H1 (cell line): ENCODE results near the gene ZNF423. TPM values are rescaled to one million over a fixed set of nuclear protein-coding genes. Genes with fewer than 3 reads are reported as not detected.

Experiments used
- CTCF ChIA-PET: fragments of 300-600 bp; sonication (Branson Sonifier 250); formaldehyde crosslinking; loops from one replicate; lab custom pipeline; 2021; ENCODE audit not compliant: partially characterized antibody; lab: Charles Lee
- POLR2A ChIA-PET: fragments of 300-600 bp; sonication (Branson Sonifier 250); formaldehyde crosslinking; loops from one replicate; lab custom pipeline; 2021; ENCODE audit warnings: inconsistent platforms; ENCODE audit not compliant: partially characterized antibody; lab: Charles Lee
- DNase-seq, 2 experiments: peaks; one replicate each; pipeline versions ENCODE4 v3.0.0 to v3.0.0-alpha.2; 2010 to 2022; ENCODE audit warnings: low spot score in 2 of 2, low read depth in 1 of 2, mixed read lengths in 1 of 2
- FAIRE-seq: peaks from 2 replicates; lab custom pipeline; 2011; peaks lifted over from hg19 to GRCh38; lab: Jason Lieb, UNC
- H2AFZ ChIP-seq: 2 replicates; pipeline ENCODE4 v1.8.1; 2012; ENCODE audit warnings: low read length, inconsistent platforms
- H2AK5ac ChIP-seq: 2 replicates; pipeline ENCODE4 v1.6.1; 2013; ENCODE audit warnings: low read depth, low read length
- H2BK120ac ChIP-seq: replicated peaks from 2 replicates; pipeline ENCODE3; 2013; ENCODE audit warnings: low read depth, low read length, inconsistent platforms
- H2BK12ac ChIP-seq: 2 replicates; pipeline ENCODE4 v1.6.1; 2013; ENCODE audit warnings: low read depth, low read length
- H2BK15ac ChIP-seq: 2 replicates; pipeline ENCODE4 v1.6.1; 2013; ENCODE audit warnings: low read length
- H2BK20ac ChIP-seq: 2 replicates; pipeline ENCODE4 v1.6.1; 2013; ENCODE audit warnings: low read length
- H2BK5ac ChIP-seq: 2 replicates; pipeline ENCODE4 v1.6.1; 2013; ENCODE audit warnings: low read depth, low read length
- H3K14ac ChIP-seq: 2 replicates; pipeline ENCODE4 v1.6.1; 2013; ENCODE audit warnings: inconsistent platforms; ENCODE audit not compliant: insufficient read length
- H3K18ac ChIP-seq: 2 replicates; pipeline ENCODE4 v1.6.1; 2013; ENCODE audit warnings: low read length; ENCODE audit errors: extremely low read depth
- H3K23ac ChIP-seq: 2 replicates; pipeline ENCODE4 v1.6.1; 2013; ENCODE audit warnings: inconsistent platforms; ENCODE audit not compliant: insufficient read length
- H3K23me2 ChIP-seq: 2 replicates; pipeline ENCODE4 v1.6.1; 2013; ENCODE audit warnings: low read depth, low read length
- H3K27ac ChIP-seq: 2 replicates; pipeline ENCODE4 v1.6.1; 2011; ENCODE audit warnings: low read depth, low read length, inconsistent platforms
- H3K27me3 ChIP-seq, 4 experiments: replicated peaks in 1 of 4; 1 replicate in 1 of 4; 2 replicates in 3 of 4; pipeline versions ENCODE4 v1.6.1 to v1.8.1; 2011 to 2013; ENCODE audit warnings: low read length in 3 of 4, mild to moderate bottlenecking in 3 of 4, inconsistent platforms in 2 of 4, mixed read lengths in 2 of 4, moderate library complexity in 1 of 4; ENCODE audit not compliant: control insufficient read depth in 3 of 4, insufficient read depth in 3 of 4; ENCODE audit errors: extremely low read depth in 1 of 4
- H3K36me3 ChIP-seq, 4 experiments: 2 replicates each; pipeline versions ENCODE4 v1.6.1 to v1.8.1; 2011 to 2013; ENCODE audit warnings: mild to moderate bottlenecking in 4 of 4, low read length in 3 of 4, moderate library complexity in 2 of 4, control low read depth in 1 of 4, inconsistent platforms in 1 of 4; ENCODE audit not compliant: insufficient read depth in 4 of 4, control insufficient read depth in 2 of 4
- H3K4ac ChIP-seq: replicated peaks from 2 replicates; pipeline ENCODE3; 2013; ENCODE audit warnings: low read length, low read depth, mixed read lengths, inconsistent platforms; ENCODE audit not compliant: insufficient read length
- H3K4me1 ChIP-seq, 4 experiments: replicated peaks in 1 of 4; 1 replicate in 1 of 4; 2 replicates in 3 of 4; pipeline versions ENCODE4 v1.6.1 to v1.8.1; 2011 to 2013; ENCODE audit warnings: low read length in 3 of 4, inconsistent platforms in 2 of 4, mixed read lengths in 1 of 4; ENCODE audit not compliant: insufficient read depth in 4 of 4, control insufficient read depth in 3 of 4
- H3K4me2 ChIP-seq, 2 experiments: 2 replicates each; pipeline versions ENCODE4 v1.6.1 to v1.8.1; 2011 to 2013; ENCODE audit warnings: low read depth in 2 of 2, low read length in 2 of 2, control low read depth in 1 of 2, inconsistent platforms in 1 of 2, mild to moderate bottlenecking in 1 of 2; ENCODE audit not compliant: insufficient read depth in 1 of 2
- H3K4me3 ChIP-seq, 4 experiments: fragments of 200-600, 300-600 bp in 1 of 4; sonication (generic), shearing (Covaris generic), sonication (Bioruptor Twin) in 1 of 4; 2 replicates each; pipeline versions ENCODE4 v1.5.1 to v1.8.1; 2011 to 2016; ENCODE audit warnings: low read length in 4 of 4, low read depth in 3 of 4, control low read depth in 2 of 4, inconsistent platforms in 2 of 4, mild to moderate bottlenecking in 2 of 4, mixed read lengths in 1 of 4, moderate library complexity in 1 of 4; ENCODE audit not compliant: insufficient read depth in 2 of 4; ENCODE audit errors: extremely low read depth in 1 of 4
- H3K56ac ChIP-seq: replicated peaks from 2 replicates; pipeline ENCODE3; 2013; ENCODE audit warnings: low read depth, mild to moderate bottlenecking, mixed read lengths, low read length, inconsistent platforms; ENCODE audit not compliant: insufficient read length
- H3K79me1 ChIP-seq: 2 replicates; pipeline ENCODE4 v1.6.1; 2013; ENCODE audit warnings: low read depth, low read length, control low read depth
- H3K79me2 ChIP-seq, 2 experiments: 2 replicates each; pipeline versions ENCODE4 v1.6.1 to v1.8.1; 2012 to 2013; ENCODE audit warnings: low read length in 2 of 2, mild to moderate bottlenecking in 2 of 2, inconsistent platforms in 1 of 2; ENCODE audit not compliant: insufficient read depth in 2 of 2, control insufficient read depth in 1 of 2
- H3K9ac ChIP-seq, 4 experiments: replicated peaks in 1 of 4; 1 replicate in 1 of 4; 2 replicates in 3 of 4; pipeline versions ENCODE4 v1.6.1 to v1.8.1; 2011 to 2013; ENCODE audit warnings: low read depth in 3 of 4, low read length in 3 of 4, control low read depth in 2 of 4, mild to moderate bottlenecking in 2 of 4, moderate library complexity in 2 of 4, inconsistent platforms in 1 of 4; ENCODE audit errors: extremely low read depth in 1 of 4
- H3K9me3 ChIP-seq, 2 experiments: 2 replicates each; pipeline versions ENCODE4 v1.6.1 to v1.8.1; 2012 to 2013; ENCODE audit warnings: mild to moderate bottlenecking in 2 of 2, moderate library complexity in 2 of 2, control low read depth in 1 of 2, inconsistent platforms in 1 of 2, low read depth in 1 of 2, low read length in 1 of 2, mixed read lengths in 1 of 2; ENCODE audit not compliant: insufficient read depth in 2 of 2
- H4K20me1 ChIP-seq, 2 experiments: replicated peaks in 1 of 2; 2 replicates each; pipeline versions ENCODE3 to v1.8.1; 2011 to 2013; ENCODE audit warnings: inconsistent platforms in 2 of 2, low read length in 2 of 2, mild to moderate bottlenecking in 1 of 2; ENCODE audit not compliant: insufficient read depth in 2 of 2, control insufficient read depth in 1 of 2
- H4K5ac ChIP-seq: 2 replicates; pipeline ENCODE4 v1.6.1; 2013; ENCODE audit warnings: low read length, low read depth, mixed read lengths, inconsistent platforms; ENCODE audit not compliant: insufficient read length
- H4K8ac ChIP-seq: 2 replicates; pipeline ENCODE4 v1.8.0; 2013; ENCODE audit warnings: mild to moderate bottlenecking, moderate library complexity, low read length, inconsistent platforms; ENCODE audit not compliant: insufficient read depth; ENCODE audit errors: extremely low read depth
- H4K91ac ChIP-seq: replicated peaks from 2 replicates; pipeline ENCODE3; 2013; ENCODE audit warnings: low read length, mixed read lengths, inconsistent platforms; ENCODE audit not compliant: insufficient read length
- CBX5 ChIP-seq: fragments of 300-800, 300-1000 bp; sonication (generic); IDR thresholded peaks from 2 replicates; pipeline ENCODE4 v1.7.1; 2016; ENCODE audit warnings: antibody characterized with exemption, low read length, low read depth
- CEBPB ChIP-seq: IDR thresholded peaks from 2 replicates; pipeline ENCODE4 v1.6.1; 2012; ENCODE audit warnings: low read depth, low read length
- EGR1 ChIP-seq: IDR thresholded peaks from 2 replicates; pipeline ENCODE4 v1.6.1; 2011; ENCODE audit warnings: low read depth, low read length, borderline replicate concordance
- EP300 ChIP-seq, 2 experiments: IDR thresholded peaks; 1 replicate in 1 of 2; 2 replicates in 1 of 2; pipeline ENCODE4 v1.6.1; 2011 to 2012; ENCODE audit warnings: low read depth in 2 of 2, low read length in 2 of 2, mild to moderate bottlenecking in 2 of 2, borderline replicate concordance in 1 of 2, inconsistent platforms in 1 of 2, moderate library complexity in 1 of 2
- JUN ChIP-seq: IDR thresholded peaks from 2 replicates; pipeline ENCODE4 v1.6.1; 2011; ENCODE audit warnings: low read depth, mild to moderate bottlenecking, improper control_type of control experiment, low read length
- JUND ChIP-seq: IDR thresholded peaks from 2 replicates; pipeline ENCODE4 v1.6.1; 2011; ENCODE audit warnings: mild to moderate bottlenecking, improper control_type of control experiment, low read length
- SAP30 ChIP-seq: fragments of 300-600 bp; sonication (generic); IDR thresholded peaks from 2 replicates; pipeline ENCODE4 v1.7.1; 2012; ENCODE audit warnings: low read length, moderate library complexity, mild to moderate bottlenecking, inconsistent platforms; ENCODE audit not compliant: insufficient read depth, insufficient replicate concordance
- SP4 ChIP-seq: IDR thresholded peaks from 2 replicates; pipeline ENCODE4 v1.6.1; 2012; ENCODE audit warnings: low read length, inconsistent platforms
- TBP ChIP-seq: IDR thresholded peaks from 2 replicates; pipeline ENCODE4 v1.6.1; 2011; ENCODE audit warnings: low read depth, low read length, improper control_type of control experiment
- TEAD4 ChIP-seq: IDR thresholded peaks from 2 replicates; pipeline ENCODE4 v1.6.1; 2012; ENCODE audit warnings: low read depth, low read length, inconsistent platforms, mixed read lengths
- WGBS, 2 experiments: shearing (Covaris generic) in 1 of 2; methylation state at CpG; one replicate each; pipeline versions ENCODE4 v1.1.6 to v1.1.7; 2013 to 2015; ENCODE audit warnings: low lambda C conversion rate in 2 of 2, mixed read lengths in 2 of 2, inconsistent platforms in 1 of 2, low coverage in 1 of 2, missing lambda C conversion rate in 1 of 2; ENCODE audit not compliant: insufficient replicate concordance in 2 of 2, insufficient coverage in 1 of 2, insufficient read length in 1 of 2; ENCODE audit errors: extremely low coverage in 1 of 2, missing lambda C conversion rate in 1 of 2; 5-methylcytosine and 5-hydroxymethylcytosine counted together
- polyA plus RNA-seq, 7 experiments: library from polyadenylated mRNA; depleted of rRNA in 3 of 7; stranded (reverse) in 5 of 7; unstranded in 2 of 7; fragments of >200 nt in 5 of 7; fragments of 200-250 nt in 2 of 7; gene quantifications; 1 replicate in 5 of 7; 2 replicates in 1 of 7; 4 replicates in 1 of 7; pipeline versions ENCODE4 v1.2.1 to v1.2.3, GENCODE V29; 2011 to 2013; ENCODE audit warnings: missing spikeins in 2 of 7, mixed read lengths in 2 of 7
- total RNA-seq: library from RNA; stranded (reverse); fragmentation: NEBNext Ultra II Directional; extraction: Animal tissue kit (Norgen Biotek cat#: 25700); gene quantifications from 2 replicates; pipeline ENCODE4 v1.2.1, GENCODE V29; 2021

The ZNF423 gene
- total and polyA plus RNA-seq, 2 of the 8 experiments (the other 6 are each of a cell fraction or from before 2014, with no cell fraction given) = 38.2 to 52.3 TPM

GRCh38 chr16:49588729-49589384 lies 267.1 kb downstream of the ZNF423 start:
- DNase-seq = peak in 1 of 2 experiments; percentile 53
- Histone ChIP-seq H3K79me2 (peaks cover 0 to 12% of the 10 kb centered on the region in 2 experiments; a peak in 1 of 4 replicates), H3K27me3 (no peaks in the 10 kb centered on the region), H2AFZ (no peak overlapping the region), H2BK20ac (no peak overlapping the region), H3K4me2 (peak overlapping the region; percentile 33 to 40; a peak in 3 of 4 replicates), H3K36me3 (no peaks in the 10 kb centered on the region), H2BK120ac (no peak overlapping the region), H3K27ac (peak overlapping the region; percentile 30), H4K91ac (no peak overlapping the region), H3K4me3 (peak overlapping the region in 1 of 4 experiments; percentile 35; a peak in 2 of 8 replicates), H4K5ac (no peak overlapping the region), H2BK15ac (no peak overlapping the region), H2BK5ac (peak overlapping the region; percentile 29; the same call in 1 of the 2 replicates), H3K4ac (no peak overlapping the region), H2BK12ac (peak overlapping the region; percentile 96; the same call in 1 of the 2 replicates), H3K23me2 (peaks cover 2% of the 10 kb centered on the region; the same call in 1 of the 2 replicates), H3K9ac (no peak overlapping the region; a peak in 1 of 7 replicates), H4K20me1 (no peaks in the 10 kb centered on the region), H3K9me3 (no peaks in the 10 kb centered on the region), H3K4me1 (peaks cover 4 to 36% (median 20%) of the 10 kb centered on the region in 4 experiments), H3K79me1 (no peaks in the 10 kb centered on the region; the same call in 1 of the 2 replicates), H3K14ac (no peak overlapping the region), H3K56ac (no peak overlapping the region), H2AK5ac (no peak overlapping the region), H3K23ac (no peak overlapping the region), H3K18ac (peak overlapping the region; percentile 17; the same call in 1 of the 2 replicates), H4K8ac (no peak overlapping the region)
- 67% methylated on average over 5 of the region's 5 CpGs; no CpG with 5 or more reads in 1 of the 2 experiments for WGBS, 2 experiments
- FAIRE-seq = peak; percentile 70
- ChIA-PET POLR2A (interaction anchor here (1.1 to 1.6 kb wide), 3 partner anchors 9 to 13 kb away, joined by 3 to 4 read pairs (median 3); no protein-coding TSS in a partner anchor), CTCF (interaction anchor here (0.5 to 5.5 kb wide), 19 partner anchors 9 to 369 kb away, joined by 3 to 46 read pairs (median 3); no protein-coding TSS in a partner anchor)
- no peak for TF ChIP-seq EP300 (IDR thresholded peaks at IDR 0.05; ENCODE audit: borderline replicate concordance in 1 of 2, low read depth in 2 of 2, low read length in 2 of 2)
- peak; percentile 85 for TF ChIP-seq TEAD4
- TF ChIP-seq JUN = no peak; the same call in 1 of the 2 replicates
- no peak for TF ChIP-seq TBP
- TF ChIP-seq SAP30 = no peak
- peak; percentile 53; the same call in 1 of the 2 replicates for TF ChIP-seq JUND
- no peak for TF ChIP-seq CEBPB
- no peak for TF ChIP-seq EGR1
- no peak for TF ChIP-seq SP4
- TF ChIP-seq CBX5 = no peak
